A673 (cell line): ENCODE results near the gene CBLC.

Source experiments
- CTCF ChIP-seq: fragments of 300-800, 200-600 bp; sonication (generic); conservative IDR thresholded peaks from 2 replicates; pipeline ENCODE4 v1.5.1; 2017; ENCODE audit warnings: low read depth, mild to moderate bottlenecking, antibody characterized with exemption, low read length, moderate library complexity, mixed read lengths
- EZH2 ChIP-seq: fragments of 200-600 bp; sonication (generic); IDR thresholded peaks from 2 replicates; pipeline ENCODE4 v1.6.1; 2017; ENCODE audit warnings: borderline replicate concordance, low read depth, mild to moderate bottlenecking, mixed read lengths, antibody characterized with exemption, low read length; ENCODE audit not compliant: poor library complexity, severe bottlenecking

GRCh38 chr19:44810234-44811121 is 32.8 kb downstream of the CBLC start:
- TF ChIP-seq CTCF (no peak), EZH2 (no peak)
